Activated CD4-positive, CD25-positive, alpha-beta regulatory T cell (primary cell): Measurements from ENCODE around the gene TOR1AIP1.
"Not testable (repeated sequence)": the region's sequence is repeated elsewhere in the genome, so short reads cannot be mapped to it uniquely, and the experiment has no call there.

Experiments
- DNase-seq, 4 experiments: peaks; one replicate each; lab custom pipeline; 2025; lab: John Stamatoyannopoulos, UW

The TOR1AIP1 gene

DNA sequence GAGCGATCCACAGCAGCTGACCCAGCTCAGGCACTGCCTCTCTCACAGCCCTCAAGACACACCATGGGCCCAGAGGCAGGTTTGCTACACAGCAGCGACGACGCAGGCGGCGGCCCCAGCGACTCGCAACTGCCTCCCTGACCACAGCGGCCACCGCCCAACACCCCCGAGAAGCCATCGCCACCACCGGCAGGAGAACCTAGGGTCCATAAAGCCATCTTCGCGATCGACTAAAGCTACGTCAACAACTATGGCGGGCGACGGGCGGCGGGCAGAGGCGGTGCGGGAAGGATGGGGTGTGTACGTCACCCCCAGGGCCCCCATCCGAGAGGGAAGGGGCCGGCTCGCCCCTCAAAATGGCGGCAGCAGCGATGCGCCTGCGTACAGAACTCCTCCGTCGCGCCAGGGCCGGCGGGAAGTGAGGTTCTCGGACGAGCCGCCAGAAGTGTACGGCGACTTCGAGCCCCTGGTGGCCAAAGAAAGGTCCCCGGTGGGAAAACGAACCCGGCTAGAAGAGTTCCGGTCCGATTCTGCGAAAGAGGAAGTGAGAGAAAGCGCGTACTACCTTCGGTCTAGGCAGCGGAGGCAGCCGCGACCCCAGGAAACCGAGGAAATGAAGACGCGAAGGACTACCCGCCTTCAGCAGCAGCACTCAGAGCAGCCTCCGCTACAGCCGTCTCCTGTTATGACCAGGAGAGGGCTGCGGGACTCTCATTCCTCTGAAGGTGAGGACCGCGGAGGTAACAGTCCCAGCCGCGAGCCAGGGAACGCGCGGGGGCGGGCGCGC, at the start of gene TOR1AIP1:
TSS of gene TOR1AIP1 (plus strand) at position 33 of the 787 bp plus-strand sequence. CDS start at position 251, 218 bp downstream.
- peak; percentile 84 to 96 (median 96) for DNase-seq

GRCh38 chr1:179836686-179837445, 45.2 kb upstream of the TOR1AIP1 start:
- DNase-seq: not testable (repeated sequence)

DNA sequence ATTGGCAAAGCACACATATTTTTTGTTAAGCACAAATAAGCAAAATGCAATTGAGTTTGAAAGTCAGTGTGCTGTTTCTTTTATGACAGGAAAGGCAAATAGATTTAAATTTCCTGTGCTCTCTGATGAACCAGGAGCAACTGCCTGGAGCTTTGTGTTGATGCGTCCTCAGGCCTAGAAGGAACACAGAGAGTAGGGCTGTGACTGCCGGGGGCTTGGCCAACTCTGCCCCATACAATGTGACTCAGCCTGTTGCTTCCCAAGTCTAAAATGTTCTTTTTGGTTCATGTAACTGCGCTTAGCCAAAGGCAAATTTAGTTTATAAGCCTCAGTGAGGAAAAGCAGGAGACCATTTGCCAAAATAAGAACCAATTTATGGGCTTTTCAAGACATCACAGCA, 42.0 kb upstream of the TOR1AIP1 start:
- DNase-seq: no peak

DNA sequence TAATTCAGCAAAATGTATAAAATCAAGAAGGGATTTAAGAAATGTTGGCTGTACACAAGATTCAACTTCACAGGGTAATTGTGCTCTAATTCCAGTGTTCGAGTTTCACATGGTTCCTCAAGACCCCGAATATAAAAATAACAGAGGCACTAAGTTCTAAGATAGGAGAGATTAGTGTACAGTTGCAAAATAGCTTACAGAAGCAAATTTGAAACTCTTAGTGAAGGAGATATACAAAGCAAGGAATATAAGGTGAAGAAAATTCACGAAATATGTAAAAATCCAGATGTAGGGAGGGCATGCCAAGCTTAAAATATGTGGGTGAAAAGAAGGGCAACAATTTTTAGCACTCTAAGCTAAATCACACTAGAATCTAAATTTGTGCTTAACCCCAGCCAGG, 33.9 kb upstream of the TOR1AIP1 start:
- DNase-seq: no peak

- no peak for DNase-seq
Observed at GRCh38 chr1:179853102-179853501, 29.0 kb upstream of the TOR1AIP1 start.

DNA sequence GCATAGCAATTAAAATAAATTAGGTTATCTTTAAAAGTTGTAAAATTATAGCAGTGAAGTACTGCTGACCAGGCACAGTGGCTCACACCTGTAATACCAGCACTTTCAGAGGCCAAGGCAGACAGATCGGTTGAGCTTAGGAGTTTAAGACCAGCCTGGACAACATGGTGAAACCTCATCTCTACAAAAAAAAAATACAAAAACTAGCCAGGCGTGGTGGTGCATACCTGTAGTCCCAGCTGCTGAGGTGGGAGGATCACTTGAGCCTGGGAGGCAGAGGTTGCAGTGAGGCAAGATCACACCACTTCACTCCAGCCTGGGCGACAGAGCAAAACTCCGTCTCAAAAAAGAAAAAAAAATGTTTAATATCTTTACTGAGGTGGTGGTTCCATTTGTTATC, 26.3 kb upstream of the TOR1AIP1 start:
- DNase-seq: not testable (repeated sequence)

DNA sequence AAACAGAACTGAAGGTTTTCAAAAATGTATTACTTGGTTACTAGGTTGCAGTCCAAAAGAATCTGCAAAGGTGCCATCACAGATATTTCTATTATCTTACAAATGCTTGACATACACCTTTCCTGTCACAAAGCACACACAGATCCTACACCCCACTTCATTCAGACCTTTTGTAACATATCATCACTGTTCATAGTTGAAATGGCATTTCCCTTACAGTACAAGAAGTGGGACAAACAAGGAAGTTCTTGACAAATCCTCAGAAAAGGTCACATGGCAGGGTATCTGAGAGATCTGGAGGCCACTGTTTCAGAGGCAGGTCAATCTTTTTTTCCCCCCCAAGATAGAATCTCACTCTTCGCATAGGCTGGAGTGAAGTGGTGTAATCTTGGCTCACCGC, 25.8 kb upstream of the TOR1AIP1 start:
- DNase-seq: no peak

DNA sequence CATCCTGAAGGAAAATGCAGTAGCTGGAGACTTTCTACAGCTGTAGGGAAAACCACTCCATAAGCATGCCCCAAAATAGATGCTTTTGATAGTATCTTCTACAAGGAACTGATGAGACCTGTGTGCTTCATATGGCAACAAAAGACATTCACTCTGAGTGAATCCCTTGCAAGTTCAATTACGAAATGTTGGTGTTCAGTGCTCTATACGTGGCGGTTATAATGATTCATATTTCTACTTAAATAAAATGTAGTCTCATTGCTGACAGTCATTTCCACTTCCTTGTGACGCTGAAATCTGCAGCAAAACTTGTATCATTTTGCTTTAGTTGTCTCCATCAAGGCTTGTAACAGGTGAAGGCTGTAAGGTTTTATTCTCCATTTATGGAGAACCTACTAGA, 25.1 kb upstream of the TOR1AIP1 start:
- DNase-seq: no peak

- DNase-seq: no peak
Observed at GRCh38 chr1:179860652-179861051, 21.4 kb upstream of the TOR1AIP1 start.

GRCh38 chr1:179865377-179865776, 16.7 kb upstream of the TOR1AIP1 start:
- DNase-seq: no peak

DNA sequence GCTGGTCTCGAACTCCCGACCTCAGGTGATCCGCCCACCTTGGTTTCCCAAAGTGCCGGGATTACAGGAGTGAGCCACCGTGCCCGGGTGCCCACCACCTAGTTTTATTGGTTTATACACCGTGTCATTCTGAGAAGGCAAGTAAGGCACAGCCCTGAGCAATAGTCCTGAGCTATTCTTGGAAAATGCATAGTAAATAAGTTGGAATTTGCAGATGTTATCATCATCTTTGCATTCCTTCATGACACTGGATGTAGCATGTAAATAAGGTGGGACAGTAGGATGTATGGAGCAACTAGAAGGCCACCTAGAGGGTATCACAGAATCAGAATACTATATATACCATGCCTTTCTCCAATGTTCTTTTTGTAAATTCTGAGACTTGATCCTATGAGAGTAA, 15.5 kb upstream of the TOR1AIP1 start:
- no peak for DNase-seq

DNA sequence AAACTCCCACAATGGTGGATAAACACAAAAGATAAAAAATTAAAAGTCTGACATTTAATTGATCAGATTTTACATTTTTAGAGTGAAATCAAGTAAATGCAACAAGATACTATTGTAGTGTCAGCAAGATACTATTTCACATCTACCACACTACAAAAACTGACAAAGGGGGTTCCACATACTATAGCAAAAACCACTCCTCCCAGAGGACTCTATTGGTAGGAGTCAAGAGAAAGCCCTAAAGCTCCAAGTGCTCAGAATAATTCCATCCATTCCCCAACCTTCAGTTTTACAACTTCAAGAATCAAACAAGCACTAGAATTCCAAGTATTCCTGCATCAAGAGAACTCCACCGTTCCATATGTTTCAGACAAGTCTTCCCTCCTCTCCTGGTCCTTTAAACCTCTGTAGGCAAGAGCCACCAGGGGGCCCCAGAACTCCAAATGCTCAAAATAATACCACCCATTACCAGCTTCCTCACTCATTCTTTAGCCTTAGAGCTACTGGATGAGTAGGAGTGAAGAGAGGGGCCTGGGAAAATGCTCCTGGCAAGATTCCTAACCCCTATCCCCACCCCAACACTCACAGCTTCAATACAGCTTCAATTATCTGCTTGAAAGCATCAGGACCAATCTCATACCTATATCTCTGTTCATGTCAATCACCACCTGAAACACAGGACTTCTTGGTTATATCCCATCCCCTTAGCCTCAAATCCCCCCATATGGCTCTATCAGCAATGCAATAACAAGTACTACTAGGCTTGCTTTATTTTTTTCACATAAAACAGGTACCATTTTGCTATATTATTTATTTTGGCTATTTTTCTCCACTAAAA, 14.4 kb upstream of the TOR1AIP1 start:
- DNase-seq: peak; percentile 3 to 27 (median 13)

DNA sequence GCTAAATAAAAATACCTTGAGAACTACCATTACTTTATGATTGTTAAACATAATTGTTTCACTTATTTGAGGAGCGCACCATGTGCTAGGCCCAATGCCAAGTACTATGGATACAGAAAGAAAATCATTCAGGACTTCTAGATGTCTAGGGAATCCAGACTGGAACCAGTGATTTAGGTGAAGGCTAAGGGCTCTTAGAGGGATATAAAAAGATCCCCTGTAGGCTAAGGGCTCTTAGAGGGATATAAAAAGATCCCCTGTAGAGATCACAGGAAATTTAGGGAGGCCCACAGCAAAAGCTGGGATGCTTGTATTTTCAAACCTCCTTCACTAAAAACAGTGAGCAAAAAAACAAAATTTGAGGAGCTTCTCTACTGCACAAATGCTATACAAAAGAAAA, 11.2 kb upstream of the TOR1AIP1 start:
- no peak for DNase-seq

GRCh38 chr1:179871940-179872339, 10.1 kb upstream of the TOR1AIP1 start:
- no peak for DNase-seq

DNA sequence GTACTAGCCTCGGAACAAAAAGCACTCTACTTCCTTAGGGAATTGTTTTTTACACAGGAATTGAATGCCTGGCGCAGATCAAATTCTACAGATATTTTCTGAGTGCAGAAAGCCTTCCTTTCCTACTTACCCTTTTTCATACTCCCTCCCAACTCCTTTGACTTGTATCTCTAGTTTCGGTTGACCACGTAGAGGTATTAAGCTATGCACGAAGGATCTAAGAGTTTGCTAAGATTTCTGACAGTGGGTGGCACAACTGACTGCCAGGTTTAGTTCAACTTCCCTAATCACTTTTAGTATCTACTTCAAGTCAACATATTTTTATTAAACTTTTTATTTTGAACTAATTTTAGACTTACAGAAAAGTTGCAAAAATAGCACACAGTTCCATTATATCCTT, 9.5 kb upstream of the TOR1AIP1 start:
- no peak for DNase-seq

GRCh38 chr1:179873438-179873851, 8.6 kb upstream of the TOR1AIP1 start:
- no peak for DNase-seq

- no peak for DNase-seq
Observed at GRCh38 chr1:179875596-179876299, 6.3 kb upstream of the TOR1AIP1 start.

DNA sequence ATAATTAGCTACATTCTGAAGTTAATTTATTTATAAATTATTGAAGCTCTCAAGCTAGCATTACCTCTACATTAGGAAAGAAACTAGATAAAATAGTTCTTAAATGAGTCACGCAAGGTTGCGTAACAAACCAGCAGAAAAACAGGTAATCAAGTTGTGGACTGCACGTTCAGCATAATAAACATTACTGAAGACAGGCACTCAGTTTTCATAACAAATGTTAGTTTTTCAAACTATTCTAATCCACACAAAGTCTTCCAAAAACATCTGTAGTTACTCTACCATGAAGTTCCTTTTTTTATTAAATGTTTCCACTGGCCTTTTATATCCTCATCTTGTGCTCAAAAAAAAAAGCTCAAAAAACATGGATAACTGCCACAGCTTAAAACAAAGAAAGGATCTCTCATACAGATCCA, 5.8 kb upstream of the TOR1AIP1 start:
- no peak for DNase-seq

DNA sequence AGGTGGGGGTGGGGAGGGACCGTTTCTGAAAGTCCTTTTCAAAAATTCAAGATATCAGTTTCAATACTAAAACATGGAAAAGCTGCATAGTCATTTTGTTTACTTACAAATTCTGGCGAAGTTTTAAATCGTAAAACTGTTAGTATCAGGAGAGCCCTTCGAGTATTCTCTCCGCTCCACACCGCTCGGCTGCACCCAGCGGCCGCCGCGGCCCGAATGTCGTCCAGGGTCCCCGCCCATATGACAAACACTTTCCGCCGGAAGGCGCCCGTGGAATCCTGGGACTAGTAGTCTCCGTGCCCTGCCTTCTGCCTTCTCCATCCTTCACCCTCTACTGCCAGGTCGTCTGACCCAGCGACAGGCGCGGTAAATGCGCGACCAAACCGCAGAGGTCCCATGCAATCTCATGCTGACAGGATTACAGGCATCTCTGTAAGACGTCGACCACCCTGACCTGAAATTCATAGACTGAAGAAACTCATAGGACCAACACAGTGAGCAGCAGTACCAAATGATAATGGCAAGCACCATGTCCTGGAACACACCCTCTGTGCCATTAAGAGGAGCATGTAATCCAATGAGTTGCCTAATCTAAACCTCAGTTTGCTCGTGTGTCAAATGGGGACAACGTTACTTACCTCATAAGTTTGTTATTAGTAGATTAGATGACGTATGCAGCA, 4.4 kb upstream of the TOR1AIP1 start, which contains the start of gene TOR1AIP2:
TSS of gene TOR1AIP2 (minus strand) at position 218 of the 680 bp plus-strand sequence. CDS start 25,138 bp downstream, outside the sequence.
- peak; percentile 64 to 70 (median 66) for DNase-seq

DNA sequence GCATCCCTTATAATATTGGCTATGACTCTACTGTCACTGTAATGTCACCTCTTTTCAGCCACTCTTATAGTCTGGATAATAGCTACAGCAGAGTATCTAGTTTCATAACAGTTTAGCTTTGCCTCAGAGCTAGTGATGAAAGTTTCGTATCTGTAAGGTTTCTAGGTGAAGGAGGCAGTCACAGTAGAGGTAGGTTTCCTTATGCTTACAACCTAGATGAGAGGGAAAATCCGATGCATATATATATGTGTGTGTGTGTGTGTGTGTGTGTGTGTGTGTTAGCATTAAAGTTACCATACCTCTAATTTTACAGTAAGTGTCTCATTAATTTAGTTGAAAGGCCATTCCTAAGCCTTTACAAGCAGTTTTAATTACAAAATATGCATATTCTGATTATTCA, 2.3 kb upstream of the TOR1AIP1 start:
- DNase-seq: no peak
